ENCODE results near the gene ADAM15. TPM values are rescaled to one million over a fixed set of nuclear protein-coding genes. Genes with fewer than 3 reads are reported as not detected.

Gene ADAM15
- total RNA-seq (10 to 100 TPM; 17.2 to 20.1 TPM), total RNA-seq (7.3 to 78.6 (median 28.1) reads per million in 172 experiments)
- 26.5 TPM for polyA plus RNA-seq (2013, experiment 1 of 2)
- 29.5 TPM for polyA plus RNA-seq (2013, experiment 2 of 2)

- Mint-ChIP-seq H3K4me3 (peak within 1 kb of the TSS; percentile 91), H3K27me3 (no peaks in the 10 kb centered on the region), H3K4me1 (ENCODE audit: low read depth) (peaks cover 26% of the 10 kb centered on the region), H3K27ac (peak within 1 kb of the TSS; percentile 55), H3K9me3 (no peaks in the 10 kb centered on the region), H3K36me3 (ENCODE audit: low read depth) (no peaks in the 10 kb centered on the region)
- Histone ChIP-seq H3K27ac (ENCODE audit: low read depth in 1 of 2, low read length in 2 of 2) (peak within 1 kb of the TSS; percentile 55 to 61), H3K4me3 (ENCODE audit: low read length) (peak within 1 kb of the TSS; percentile 87), H3K4me1 (ENCODE audit: insufficient read depth, low read length) (peaks cover 33% of the 10 kb centered on the region), H3K9me3 (ENCODE audit: control insufficient read depth in 1 of 2, insufficient read depth in 1 of 2, low read length in 2 of 2) (no peaks in the 10 kb centered on the region), H3K27me3 (ENCODE audit: control insufficient read depth in 1 of 2, insufficient read depth in 2 of 2, low read length in 2 of 2) (no peaks in the 10 kb centered on the region), H3K36me3 (ENCODE audit: insufficient read depth, low read length) (peaks cover 3% of the 10 kb centered on the region)
- ChIA-PET POLR2A (interaction anchor here (0.8 to 2.4 kb wide), 18 partner anchors 9 to 122 kb away, joined by 3 to 10 read pairs (median 5); partner anchors contain the start of genes CKS1B, EFNA3, EFNA4 and FLAD1), CTCF (interaction anchor here (0.6 to 3.6 kb wide), 13 partner anchors 11 to 572 kb away, joined by 3 to 29 read pairs (median 4); partner anchors contain the start of genes DCST1 and DCST2)
- DNase-seq: peak; percentile 63 to 91 (median 74)
- TF ChIP-seq CTCF (IDR thresholded peaks at IDR 0.05): peak; percentile 95
- intact Hi-C loops (cut with DNase I, micrococcal nuclease): no loop called here
- ATAC-seq (ENCODE audit: poor library complexity): peak; percentile 81
Measured at GRCh38 chr1:155050560-155051341, at the start of gene ADAM15. Gene ADAM15 (plus strand): TSS chr1:155051316. CDS start chr1:155051387, 71 bp downstream.

- peak overlapping the region; percentile 90 for H3K27ac Mint-ChIP-seq
- CTCF ChIA-PET: interaction anchor here (1.1 to 13.2 kb wide), 2 partner anchors 17 to 40 kb away, joined by 4 to 159 read pairs; partner anchors contain the start of gene PYGO2
- peak overlapping the region; percentile 99 for H3K4me3 Mint-ChIP-seq
- peak overlapping the region; percentile 92 to 96 for H3K27ac ChIP-seq (ENCODE audit: low read depth in 1 of 2, low read length in 2 of 2)
- H3K4me3 ChIP-seq (ENCODE audit: low read length): peak overlapping the region; percentile 73
- POLR2A ChIA-PET: interaction anchor here (1.0 to 10.2 kb wide), 7 partner anchors 9 to 65 kb away, joined by 4 to 189 read pairs (median 28); partner anchors contain the start of genes CKS1B, FLAD1, PBXIP1 and PMVK
- DNase-seq: peak in 1 of 14 experiments; percentile 56
- H3K9me3 ChIP-seq (ENCODE audit: control insufficient read depth in 1 of 2, insufficient read depth in 1 of 2, low read length in 2 of 2): no peaks in the 10 kb centered on the region
- no peaks in the 10 kb centered on the region for H3K9me3 Mint-ChIP-seq
- no peaks in the 10 kb centered on the region for H3K27me3 Mint-ChIP-seq
- peaks cover 15% of the 10 kb centered on the region for H3K36me3 Mint-ChIP-seq (ENCODE audit: low read depth)
- H3K27me3 ChIP-seq (ENCODE audit: control insufficient read depth in 1 of 2, insufficient read depth in 2 of 2, low read length in 2 of 2): no peaks in the 10 kb centered on the region
- peaks cover 75% of the 10 kb centered on the region for H3K4me1 ChIP-seq (ENCODE audit: insufficient read depth, low read length)
- H3K36me3 ChIP-seq (ENCODE audit: insufficient read depth, low read length): peaks cover 3% of the 10 kb centered on the region
- peaks cover 60% of the 10 kb centered on the region for H3K4me1 Mint-ChIP-seq (ENCODE audit: low read depth)
- TF ChIP-seq CTCF (IDR thresholded peaks at IDR 0.05): no peak
- intact Hi-C loops (cut with DNase I, micrococcal nuclease): loop anchor here (1.0 to 5.0 kb wide), 5 partner anchors 16 to 61 kb away; partner anchors contain the start of genes EFNA4 (in 2 of the 2) and CKS1B (in 1 of the 2)
- no peak for ATAC-seq (ENCODE audit: poor library complexity)
Measured at GRCh38 chr1:155001425-155001674, 49.8 kb upstream of the ADAM15 start.

- ChIA-PET CTCF (interaction anchor here (1.1 to 13.2 kb wide), 2 partner anchors 17 to 41 kb away, joined by 4 to 159 read pairs; partner anchors contain the start of gene PYGO2), POLR2A (interaction anchor here (1.0 to 10.2 kb wide), 8 partner anchors 10 to 65 kb away, joined by 4 to 189 read pairs (median 22); partner anchors contain the start of genes CKS1B, FLAD1, PBXIP1 and PMVK)
- Mint-ChIP-seq H3K4me1 (ENCODE audit: low read depth) (peaks cover 65% of the 10 kb centered on the region), H3K4me3 (peak overlapping the region; percentile 99), H3K36me3 (ENCODE audit: low read depth) (peaks cover 15% of the 10 kb centered on the region), H3K9me3 (no peaks in the 10 kb centered on the region), H3K27ac (peak overlapping the region; percentile 90), H3K27me3 (no peaks in the 10 kb centered on the region)
- DNase-seq: peak; percentile 94 to 99 (median 98)
- Histone ChIP-seq H3K4me1 (ENCODE audit: insufficient read depth, low read length) (peaks cover 80% of the 10 kb centered on the region), H3K4me3 (ENCODE audit: low read length) (peak overlapping the region; percentile 73), H3K36me3 (ENCODE audit: insufficient read depth, low read length) (peaks cover 3% of the 10 kb centered on the region), H3K27ac (ENCODE audit: low read depth in 1 of 2, low read length in 2 of 2) (peak overlapping the region; percentile 92 to 96), H3K9me3 (ENCODE audit: control insufficient read depth in 1 of 2, insufficient read depth in 1 of 2, low read length in 2 of 2) (no peaks in the 10 kb centered on the region), H3K27me3 (ENCODE audit: control insufficient read depth in 1 of 2, insufficient read depth in 2 of 2, low read length in 2 of 2) (no peaks in the 10 kb centered on the region)
- intact Hi-C loops (cut with DNase I, micrococcal nuclease): loop anchor here (1.0 to 5.0 kb wide), 7 partner anchors 15 to 65 kb away; partner anchors contain the start of genes EFNA4 (in 2 of the 2), CKS1B (in 1 of the 2) and FLAD1 (in 1 of the 2)
- ATAC-seq (ENCODE audit: poor library complexity): peak; percentile 73
- no peak for TF ChIP-seq CTCF (IDR thresholded peaks at IDR 0.05)
Measured at GRCh38 chr1:155001675-155002463, 49.2 kb upstream of the ADAM15 start.

Measured in CD4-positive, alpha-beta T cell (primary cell).